Endothelial cell of umbilical vein (primary cell): Measurements from ENCODE around the gene MYH3. TPM values are rescaled to one million over a fixed set of nuclear protein-coding genes. Genes with fewer than 3 reads are reported as not detected.

ENCODE experiments used
- BruUV-seq: library from RNA; stranded (reverse); fragments of 400-500 nt; replicated peaks from 2 replicates; lab custom pipeline; 2021; lab: Mats Ljungman, UMichigan
- CTCF ChIA-PET: fragments of 300-600, 350-600 bp; sonication (Branson Sonifier 250); formaldehyde crosslinking; loops from one replicate; lab custom pipeline; 2021; ENCODE audit warnings: antibody characterized with exemption, inconsistent platforms; lab: Charles Lee
- POLR2A ChIA-PET: fragments of 300-600, 350-600 bp; sonication (Branson Sonifier 250); formaldehyde crosslinking; loops from one replicate; lab custom pipeline; 2021; ENCODE audit warnings: antibody characterized with exemption, inconsistent platforms; lab: Charles Lee
- DNase-seq: peaks from one replicate; pipeline ENCODE4 v3.0.0-alpha.2; 2011; ENCODE audit warnings: low read depth, low spot score
- FAIRE-seq: peaks from 2 replicates; lab custom pipeline; 2011; peaks lifted over from hg19 to GRCh38; lab: Jason Lieb, UNC
- H2AFZ ChIP-seq: 2 replicates; pipeline ENCODE4 v1.6.0; 2012; ENCODE audit warnings: low read depth, low read length, control low read depth, inconsistent platforms
- H3K27ac ChIP-seq: 2 replicates; pipeline ENCODE4 v1.5.1; 2011; ENCODE audit warnings: low read depth, mild to moderate bottlenecking, control low read depth, low read length, moderate library complexity; ENCODE audit not compliant: insufficient read depth
- H3K27me3 ChIP-seq, 2 experiments: 2 replicates each; pipeline versions ENCODE4 v1.6.0 to v1.6.1; 2011; ENCODE audit warnings: low read length in 2 of 2, mixed read lengths in 1 of 2; ENCODE audit not compliant: control insufficient read depth in 2 of 2, insufficient read depth in 2 of 2
- H3K36me3 ChIP-seq, 2 experiments: 2 replicates in 1 of 2; 3 replicates in 1 of 2; pipeline ENCODE4 v1.5.1; 2011; ENCODE audit warnings: low read length in 2 of 2, mild to moderate bottlenecking in 1 of 2, moderate library complexity in 1 of 2; ENCODE audit not compliant: control insufficient read depth in 2 of 2, insufficient read depth in 2 of 2; ENCODE audit errors: extremely low read depth in 1 of 2
- H3K4me1 ChIP-seq: 3 replicates; pipeline ENCODE4 v1.5.1; 2011; ENCODE audit warnings: mild to moderate bottlenecking, low read length; ENCODE audit not compliant: control insufficient read depth, insufficient read depth; ENCODE audit errors: extremely low read depth
- H3K4me2 ChIP-seq: 2 replicates; pipeline ENCODE4 v1.6.1; 2011; ENCODE audit warnings: low read length, control low read depth, mixed read lengths; ENCODE audit not compliant: insufficient read depth
- H3K4me3 ChIP-seq, 3 experiments: fragments of 200-600 bp in 1 of 3; sonication (generic), shearing (Covaris generic) in 1 of 3; replicated peaks in 1 of 3; 2 replicates each; pipeline ENCODE4 v1.5.1; 2011 to 2016; ENCODE audit warnings: control low read depth in 3 of 3, low read length in 3 of 3, mild to moderate bottlenecking in 2 of 3, inconsistent platforms in 1 of 3, low read depth in 1 of 3, moderate library complexity in 1 of 3; ENCODE audit not compliant: insufficient read depth in 1 of 3
- H3K79me2 ChIP-seq: 2 replicates; pipeline ENCODE4 v1.6.0; 2012; ENCODE audit warnings: low read length, inconsistent platforms; ENCODE audit not compliant: control insufficient read depth, insufficient read depth
- H3K9ac ChIP-seq: replicated peaks from 2 replicates; pipeline ENCODE3; 2011; ENCODE audit warnings: low read length, control low read depth; ENCODE audit not compliant: insufficient read depth; ENCODE audit errors: extremely low read depth
- H3K9me1 ChIP-seq: replicated peaks from 3 replicates; pipeline ENCODE4 v1.6.0; 2011; ENCODE audit warnings: mild to moderate bottlenecking, low read length; ENCODE audit not compliant: control insufficient read depth, insufficient read depth; ENCODE audit errors: extremely low read depth
- H3K9me3 ChIP-seq: replicated peaks from 2 replicates; pipeline ENCODE4 v1.5.1; 2012; ENCODE audit warnings: low read length, inconsistent platforms; ENCODE audit not compliant: control insufficient read depth, insufficient read depth
- H4K20me1 ChIP-seq: replicated peaks from 2 replicates; pipeline ENCODE3; 2011; ENCODE audit warnings: mild to moderate bottlenecking, low read length; ENCODE audit not compliant: control insufficient read depth, insufficient read depth; ENCODE audit errors: extremely low read depth
- CTCF ChIP-seq, 2 donors: IDR thresholded peaks; 1 replicate in 1 of 2; 2 replicates in 1 of 2; pipeline ENCODE4 v1.5.1; 2011; ENCODE audit warnings: low read length in 2 of 2, mild to moderate bottlenecking in 2 of 2, moderate library complexity in 2 of 2, control low read depth in 1 of 2, inconsistent platforms in 1 of 2, low read depth in 1 of 2; ENCODE audit not compliant: insufficient read depth in 1 of 2; ENCODE audit errors: extremely low read depth in 1 of 2
- EZH2 ChIP-seq: IDR thresholded peaks from 2 replicates; pipeline ENCODE4 v1.6.1; 2012; ENCODE audit warnings: borderline replicate concordance, low read depth, mild to moderate bottlenecking, moderate library complexity, low read length, inconsistent platforms; ENCODE audit not compliant: severe bottlenecking
- FOS ChIP-seq: IDR thresholded peaks from 2 replicates; pipeline ENCODE4 v1.6.1; 2011; ENCODE audit warnings: mild to moderate bottlenecking, low read length, moderate library complexity, borderline replicate concordance; ENCODE audit not compliant: insufficient read depth
- GATA2 ChIP-seq: IDR thresholded peaks from 2 replicates; pipeline ENCODE4 v1.7.0; 2011; ENCODE audit warnings: low read depth, mild to moderate bottlenecking, moderate library complexity, mixed read lengths, low read length; ENCODE audit not compliant: insufficient read length, insufficient read depth
- JUN ChIP-seq: IDR thresholded peaks from 2 replicates; pipeline ENCODE4 v1.6.1; 2011; ENCODE audit warnings: borderline replicate concordance, low read depth; ENCODE audit not compliant: insufficient read length, insufficient read depth
- MAX ChIP-seq: IDR thresholded peaks from 2 replicates; pipeline ENCODE4 v1.6.1; 2011; ENCODE audit not compliant: insufficient read depth, insufficient read length
- MYC ChIP-seq: IDR thresholded peaks from one replicate; pipeline ENCODE4 v1.6.1; 2011; ENCODE audit warnings: mild to moderate bottlenecking, low read depth, low read length
- POLR2A ChIP-seq: IDR thresholded peaks from 2 replicates; pipeline ENCODE4 v1.6.1; 2012; ENCODE audit warnings: low read depth, mild to moderate bottlenecking, control low read depth, low read length
- POLR2AphosphoS5 ChIP-seq: IDR thresholded peaks from 2 replicates; pipeline ENCODE4 v1.6.1; 2012; ENCODE audit warnings: low read depth, mild to moderate bottlenecking, control low read depth, low read length, moderate library complexity; ENCODE audit not compliant: insufficient read depth
- dilution Hi-C: fragments of 300-500 bp; cut with MboI; formaldehyde crosslinking; loops from one replicate; pipeline ENCODE4 v1.15.0; 2019; ENCODE audit warnings: low sequenced_read_pairs; ENCODE audit not compliant: extremely low pct_ligation_motif_present
- intact Hi-C: fragments of 100-400 bp; cut with micrococcal nuclease; formaldehyde crosslinking; loops from one replicate; pipeline ENCODE4 v1.10.0; 2022
- polyA plus RNA-seq, 4 experiments: library from polyadenylated mRNA; depleted of rRNA in 3 of 4; stranded (reverse) in 3 of 4; unstranded in 1 of 4; fragments of >200 nt; gene quantifications; 2 replicates each; pipeline versions ENCODE4 v1.2.1 to v1.2.3, GENCODE V29; 2011 to 2012; ENCODE audit warnings: missing spikeins in 1 of 4
- total RNA-seq: library from RNA; stranded (reverse); gene quantifications from 2 replicates; pipeline ENCODE4 v1.2.3, GENCODE V29; 2021

The MYH3 gene
- total and polyA plus RNA-seq, 2 donors (not counting 3 experiments of a cell fraction or from before 2014, with no cell fraction given) = 0.65 to 0.73 TPM

- DNase-seq (peak; percentile 16), FAIRE-seq (no peak)
- no peaks in the 10 kb centered on the region for H3K9me1 ChIP-seq
- H3K36me3 ChIP-seq = no peaks in the 10 kb centered on the region
- H3K27ac ChIP-seq = no peak overlapping the region
- POLR2A ChIA-PET = no interaction called here
- no TSS peak for BruUV-seq
- H3K4me2 ChIP-seq = no peak overlapping the region
- H3K4me1 ChIP-seq = no peaks in the 10 kb centered on the region
- no peaks in the 10 kb centered on the region for H3K9me3 ChIP-seq
- no peaks in the 10 kb centered on the region for H3K27me3 ChIP-seq
- H3K9ac ChIP-seq = no peak overlapping the region
- dilution Hi-C loops = no loop called here
- intact Hi-C loops = loop anchor here (1.0 kb wide), 1 partner anchor 57 kb away; no protein-coding TSS in a partner anchor
- H2AFZ ChIP-seq = no peak overlapping the region
- no peaks in the 10 kb centered on the region for H3K79me2 ChIP-seq
- CTCF ChIA-PET = interaction anchor here (0.9 to 1.1 kb wide), 2 partner anchors 14 to 17 kb away, joined by 4 to 6 read pairs; no protein-coding TSS in a partner anchor
- H4K20me1 ChIP-seq = no peaks in the 10 kb centered on the region
- no peak overlapping the region for H3K4me3 ChIP-seq
- TF ChIP-seq FOS = no peak
- no peak for TF ChIP-seq MYC
- TF ChIP-seq POLR2AphosphoS5 = no peak
- no peak for TF ChIP-seq MAX
- no peak for TF ChIP-seq GATA2
- TF ChIP-seq CTCF (IDR thresholded peaks at IDR 0.05; ENCODE audit: extremely low read depth in 1 of 2, insufficient read depth in 1 of 2, low read depth in 1 of 2, low read length in 2 of 2) = no peak
- TF ChIP-seq JUN = no peak
- TF ChIP-seq EZH2 = no peak
- no peak for TF ChIP-seq POLR2A
These were observed 56.5 kb downstream of the MYH3 start for GRCh38 chr17:10600571-10600970.
